SK-MEL-5 (cell line): Measurements from ENCODE around the gene BIRC7. TPM values are rescaled to one million over a fixed set of nuclear protein-coding genes. Genes with fewer than 3 reads are reported as not detected.
"Not testable (repeated sequence)": the region's sequence is repeated elsewhere in the genome, so short reads cannot be mapped to it uniquely, and the experiment has no call there.

Source experiments
- DNase-seq: peaks from one replicate; pipeline ENCODE4 v3.0.0-alpha.2; 2016; ENCODE audit warnings: low read depth, low spot score
- in situ Hi-C: cut with HindIII; loops from 2 replicates; pipeline ENCODE4 v1.10.0; 2016; ENCODE audit warnings: low sequenced_read_pairs, high pct_unique_total_duplicates, low pct_unique_long_range_greater_than_20kb
- total RNA-seq: library from RNA; depleted of rRNA; stranded (reverse); fragments of >200 nt; shearing (Covaris generic); gene quantifications from 2 replicates; pipeline ENCODE4 v1.2.3, GENCODE V29; 2014

Gene BIRC7
- total RNA-seq, 1 experiment from 2014 or later = 12.3 TPM

GRCh38 chr20:63220696-63221399, 14.9 kb upstream of the BIRC7 start:
- in situ Hi-C loops = no loop called here
- no peak for DNase-seq

GRCh38 chr20:63221400-63222053, 14.2 kb upstream of the BIRC7 start:
- in situ Hi-C loops = not testable (repeated sequence)

GRCh38 chr20:63222541-63222940, 13.2 kb upstream of the BIRC7 start:
- in situ Hi-C loops = no loop called here
- DNase-seq = no peak

More at GRCh38 chr20:63221400-63222053, 14.2 kb upstream of the BIRC7 start:
- not testable (repeated sequence) for DNase-seq

- DNase-seq = peak; percentile 72
- in situ Hi-C loops = no loop called here
These were observed 12.4 kb upstream of the BIRC7 start for GRCh38 chr20:63223121-63223825.

- DNase-seq = no peak
- in situ Hi-C loops = no loop called here
These were observed 11.9 kb upstream of the BIRC7 start for GRCh38 chr20:63223826-63224207.

- DNase-seq = peak; percentile 44
- in situ Hi-C loops = no loop called here
These were observed 11.2 kb upstream of the BIRC7 start for GRCh38 chr20:63224412-63225081.

GRCh38 chr20:63225082-63225454, 10.6 kb upstream of the BIRC7 start:
- in situ Hi-C loops = no loop called here
- no peak for DNase-seq

GRCh38 chr20:63226042-63226943, 9.4 kb upstream of the BIRC7 start:
- no peak for DNase-seq
- in situ Hi-C loops = no loop called here

GRCh38 chr20:63227260-63227659, 8.4 kb upstream of the BIRC7 start:
- in situ Hi-C loops = no loop called here
- DNase-seq = no peak

- DNase-seq = no peak
- in situ Hi-C loops = no loop called here
These were observed 6.9 kb upstream of the BIRC7 start for GRCh38 chr20:63228806-63229205.

- peak; percentile 83 for DNase-seq
- in situ Hi-C loops = no loop called here
These were observed 4.9 kb upstream of the BIRC7 start for GRCh38 chr20:63230800-63231268.

- in situ Hi-C loops = no loop called here
- peak; percentile 73 for DNase-seq
These were observed 3.3 kb upstream of the BIRC7 start for GRCh38 chr20:63232235-63233060.

- DNase-seq = no peak
- in situ Hi-C loops = no loop called here
These were observed 2.7 kb upstream of the BIRC7 start for GRCh38 chr20:63233061-63233344.

- DNase-seq = no peak
- in situ Hi-C loops = no loop called here
These were observed 1.8 kb upstream of the BIRC7 start for GRCh38 chr20:63233924-63234323.

- in situ Hi-C loops = no loop called here
- DNase-seq = no peak
These were observed 859 bp upstream of the BIRC7 start for GRCh38 chr20:63234693-63235398.
